GM19455 (cell line): ENCODE results near the gene GTSE1.

Experiments
- ATAC-seq: cut with Tn5 transposase; IDR thresholded peaks from one replicate; pipeline ENCODE4 v1.9.1; 2021; ENCODE audit not compliant: unreplicated experiment

GTSE1 gene

GRCh38 chr22:46362934-46363515 lies 66.4 kb downstream of the GTSE1 start:
- ATAC-seq: no peak

GRCh38 chr22:46363611-46364321 lies 67.1 kb downstream of the GTSE1 start:
- no peak for ATAC-seq

GRCh38 chr22:46364341-46365165 lies 67.9 kb downstream of the GTSE1 start:
- no peak for ATAC-seq

GRCh38 chr22:46365166-46365624 lies 68.5 kb downstream of the GTSE1 start:
- no peak for ATAC-seq

GRCh38 chr22:46366327-46366731 lies 69.7 kb downstream of the GTSE1 start:
- ATAC-seq: no peak

GRCh38 chr22:46366801-46367706 lies 70.4 kb downstream of the GTSE1 start:
- ATAC-seq: no peak

- no peak for ATAC-seq
Measured at GRCh38 chr22:46367707-46368191, 71.1 kb downstream of the GTSE1 start.

GRCh38 chr22:46368422-46368821 lies 71.8 kb downstream of the GTSE1 start:
- no peak for ATAC-seq

GRCh38 chr22:46368871-46369715 lies 72.4 kb downstream of the GTSE1 start:
- ATAC-seq: no peak

GRCh38 chr22:46369716-46370583 lies 73.3 kb downstream of the GTSE1 start:
- no peak for ATAC-seq

- ATAC-seq: no peak
Measured at GRCh38 chr22:46370584-46371291, 74.1 kb downstream of the GTSE1 start.

- ATAC-seq: no peak
Measured at GRCh38 chr22:46371623-46372226, 75.1 kb downstream of the GTSE1 start.

GRCh38 chr22:46372686-46373085 lies 76.0 kb downstream of the GTSE1 start:
- ATAC-seq: no peak

- no peak for ATAC-seq
Measured at GRCh38 chr22:46373159-46373558, 76.5 kb downstream of the GTSE1 start.

- ATAC-seq: no peak
Measured at GRCh38 chr22:46373921-46374662, 77.4 kb downstream of the GTSE1 start.

- ATAC-seq: no peak
Measured at GRCh38 chr22:46374663-46375474, 78.2 kb downstream of the GTSE1 start.
